ENCODE measurements around the gene SREBF1.

DNA sequence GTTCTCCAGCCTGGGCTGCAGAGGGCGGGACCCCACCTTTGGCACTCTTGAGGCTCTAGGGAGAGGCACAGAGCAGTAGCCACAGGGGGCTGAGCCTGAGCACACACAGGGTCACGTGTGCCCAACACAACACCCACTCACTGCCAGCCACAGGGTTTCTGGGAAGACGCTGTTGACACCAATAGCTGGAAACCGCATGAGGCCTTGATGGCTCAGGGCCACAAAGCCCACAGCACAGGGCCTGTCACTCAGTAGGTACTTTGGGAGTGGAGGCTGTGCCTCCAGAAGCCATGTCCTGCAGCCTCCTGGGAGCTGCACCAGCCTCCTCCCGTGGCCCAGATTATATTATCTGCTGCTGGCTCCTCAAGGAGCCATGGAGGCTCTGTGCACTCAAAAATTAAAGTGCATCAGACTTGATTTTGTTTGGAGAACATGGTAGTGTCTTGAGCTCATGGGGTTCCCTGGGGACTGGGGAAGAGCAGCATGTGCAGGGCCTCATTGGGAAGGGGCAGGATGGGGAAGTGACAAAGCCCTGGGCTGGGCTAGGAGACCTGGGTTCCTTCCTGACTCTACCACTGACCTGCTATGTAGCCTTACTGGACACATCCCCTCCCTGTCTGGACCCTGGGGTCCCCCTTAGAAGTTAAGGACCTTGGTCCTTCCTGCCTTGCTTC lies 12.5 kb upstream of the SREBF1 start:
- no peak for TF ChIP-seq CTCF (IDR thresholded peaks at IDR 0.05)
- no peak for TF ChIP-seq POLR2A (IDR thresholded peaks at IDR 0.05)
